Stimulated activated CD4-positive, alpha-beta T cell treated with anti-CD3 and anti-CD28 coated beads, TNF-alpha, amount 100 ng/mL, for 48 hours (primary cell): Measurements from ENCODE around the gene AHR.

Experiments
- DNase-seq, 3 donors: peaks; one replicate each; pipeline ENCODE4 v3.0.0-alpha.2; 2020; ENCODE audit warnings: low read depth in 3 of 3

Gene AHR

DNA sequence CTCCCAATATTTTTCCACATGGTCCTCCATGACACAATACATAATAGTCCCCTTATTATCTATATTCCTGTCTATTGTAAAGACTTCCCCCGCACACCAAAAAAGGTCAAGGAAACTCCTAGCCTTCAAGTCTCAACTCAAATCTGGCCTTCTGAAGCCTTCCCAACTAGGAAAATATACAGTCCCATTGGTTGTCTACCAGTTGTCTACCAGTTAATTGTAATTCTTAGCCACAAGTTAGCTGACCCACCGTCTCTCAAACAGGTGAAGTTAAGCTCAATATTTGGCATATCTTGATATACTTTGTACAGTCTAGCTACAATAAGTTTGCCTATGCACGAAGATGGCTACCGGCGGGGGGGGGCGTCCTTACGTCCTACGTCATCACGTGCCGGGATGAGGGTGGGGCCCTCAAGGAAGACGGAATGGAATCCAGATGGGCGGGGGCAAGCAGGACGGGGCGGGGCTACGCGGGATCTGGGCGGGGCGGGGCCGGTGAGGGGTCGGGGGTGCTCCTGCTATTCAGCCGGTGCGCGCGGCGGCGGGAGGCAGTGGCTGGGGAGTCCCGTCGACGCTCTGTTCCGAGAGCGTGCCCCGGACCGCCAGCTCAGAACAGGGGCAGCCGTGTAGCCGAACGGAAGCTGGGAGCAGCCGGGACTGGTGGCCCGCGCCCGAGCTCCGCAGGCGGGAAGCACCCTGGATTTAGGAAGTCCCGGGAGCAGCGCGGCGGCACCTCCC, at the start of gene AHR:
TSS of gene AHR (plus strand) at position 551 of the 738 bp plus-strand sequence. CDS start 613 bp downstream, outside the sequence.
- peak; percentile 80 to 87 (median 83) for DNase-seq

- DNase-seq: no peak
Observed at GRCh38 chr7:17253885-17254284, 44.6 kb upstream of the AHR start.

- no peak for DNase-seq
Observed at GRCh38 chr7:17255926-17256325, 42.5 kb upstream of the AHR start.

- no peak for DNase-seq
Observed at GRCh38 chr7:17256375-17256774, 42.1 kb upstream of the AHR start.

DNA sequence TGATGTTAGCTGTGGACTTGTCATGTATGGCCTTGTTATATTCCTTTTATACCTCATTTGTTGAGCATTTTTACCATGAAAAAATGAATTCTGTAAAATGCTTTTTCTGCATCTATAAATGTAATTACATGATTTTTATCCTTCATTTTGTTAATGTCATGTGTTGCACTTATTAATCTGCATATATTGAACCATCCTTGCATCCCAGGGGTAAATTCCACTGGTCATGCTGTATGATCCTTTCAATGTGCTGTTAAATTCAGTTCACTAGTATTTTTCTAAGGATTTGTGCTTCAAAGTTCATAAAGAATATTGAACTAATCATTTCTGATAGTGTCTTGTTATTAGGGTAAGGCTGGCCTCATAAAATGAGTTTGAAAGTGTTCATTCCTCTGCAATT, 31.9 kb upstream of the AHR start:
- DNase-seq: no peak

GRCh38 chr7:17269341-17270221, 28.9 kb upstream of the AHR start:
- no peak for DNase-seq

- DNase-seq: peak in 2 of 3 donors; percentile 12
Observed at GRCh38 chr7:17274551-17275245, 23.8 kb upstream of the AHR start.

DNA sequence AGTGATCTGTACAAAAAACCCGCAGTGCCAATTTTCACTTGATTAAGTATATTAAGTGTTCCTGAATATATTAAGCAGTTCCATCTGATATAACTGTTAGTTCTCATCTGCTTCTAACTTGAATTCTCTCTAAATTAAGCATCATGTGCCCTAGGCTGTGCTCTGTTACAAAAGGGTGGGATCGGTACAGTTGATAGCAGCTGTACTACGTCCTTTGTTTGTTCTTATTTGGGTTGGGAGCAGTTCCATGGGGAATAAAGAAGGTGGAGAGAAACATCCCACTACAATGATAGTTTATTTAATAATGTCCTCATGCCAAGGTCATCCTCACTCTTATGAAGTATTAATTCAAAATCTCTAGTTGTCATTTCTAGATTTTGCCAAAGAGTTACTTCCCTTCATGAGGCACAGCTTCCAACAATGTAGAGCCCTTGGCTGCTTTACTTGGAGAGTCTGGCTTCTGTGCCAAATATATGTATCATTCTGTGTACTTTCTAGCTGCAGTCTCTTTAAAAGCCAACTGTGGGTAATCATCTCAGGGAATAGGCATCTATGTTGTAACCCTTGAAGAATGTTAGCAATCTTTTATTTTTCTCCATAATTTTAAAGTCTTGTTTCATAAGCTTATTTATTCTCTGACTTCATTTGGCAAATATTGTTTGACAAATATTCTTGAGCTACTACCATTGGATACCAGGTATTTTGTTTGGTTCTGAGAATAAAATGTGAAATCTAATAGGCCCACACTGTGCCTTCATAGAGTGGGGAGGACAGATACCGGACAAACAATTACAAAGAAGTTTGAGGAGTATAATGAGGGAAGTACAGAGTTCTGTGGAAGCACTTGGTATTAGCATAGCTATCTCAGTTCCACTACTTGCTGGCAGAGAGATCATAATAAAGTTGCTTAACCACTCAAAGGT, 22.4 kb upstream of the AHR start:
- no peak for DNase-seq

GRCh38 chr7:17279061-17279460, 19.4 kb upstream of the AHR start:
- no peak for DNase-seq

DNA sequence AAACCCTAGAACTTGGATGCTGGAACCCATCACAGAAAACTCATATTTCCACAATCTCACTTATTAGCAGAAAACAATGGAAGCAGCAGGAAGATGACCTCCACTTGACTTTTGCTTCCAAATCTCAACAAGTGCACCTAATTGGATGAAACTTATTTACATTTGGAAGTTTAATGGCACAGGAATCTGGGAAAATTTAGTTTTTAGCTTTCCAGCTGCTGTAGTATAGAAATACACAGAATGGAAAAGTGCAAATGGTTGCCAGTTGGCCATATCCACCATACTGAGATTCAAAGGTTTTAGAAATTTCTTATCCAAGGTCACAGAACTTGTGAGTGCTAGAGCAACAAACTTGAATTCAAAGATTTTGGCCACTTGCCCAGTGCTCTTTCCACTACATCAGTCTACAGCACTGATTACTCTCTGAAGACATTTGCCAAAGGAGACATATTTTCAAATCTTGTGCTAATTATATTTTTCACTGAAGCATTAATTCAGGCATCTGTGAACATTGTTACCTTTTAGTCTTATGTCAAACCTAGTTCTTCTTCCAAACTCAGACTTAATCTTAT, 9.3 kb upstream of the AHR start:
- DNase-seq: no peak

DNA sequence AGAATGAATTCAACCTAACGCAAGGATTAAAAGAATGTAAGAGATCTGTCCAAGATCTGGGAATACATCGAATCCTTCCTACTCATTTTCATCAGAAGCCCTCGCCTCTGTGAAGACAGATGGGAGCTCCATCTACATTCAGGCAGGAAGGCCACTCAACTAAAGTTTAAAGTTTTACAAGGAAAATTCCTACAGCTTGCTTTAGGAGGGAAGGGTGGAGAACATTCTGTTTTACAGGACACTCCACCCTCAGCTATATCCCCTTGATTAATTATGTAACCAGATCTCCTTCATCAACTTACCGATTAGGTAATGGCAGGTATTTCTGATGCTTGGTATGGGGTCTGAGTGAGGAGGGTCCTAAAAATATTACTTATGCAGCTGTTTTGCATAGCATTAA, 5.6 kb upstream of the AHR start:
- no peak for DNase-seq

- DNase-seq: no peak
Observed at GRCh38 chr7:17293481-17293880, 5.0 kb upstream of the AHR start.

DNA sequence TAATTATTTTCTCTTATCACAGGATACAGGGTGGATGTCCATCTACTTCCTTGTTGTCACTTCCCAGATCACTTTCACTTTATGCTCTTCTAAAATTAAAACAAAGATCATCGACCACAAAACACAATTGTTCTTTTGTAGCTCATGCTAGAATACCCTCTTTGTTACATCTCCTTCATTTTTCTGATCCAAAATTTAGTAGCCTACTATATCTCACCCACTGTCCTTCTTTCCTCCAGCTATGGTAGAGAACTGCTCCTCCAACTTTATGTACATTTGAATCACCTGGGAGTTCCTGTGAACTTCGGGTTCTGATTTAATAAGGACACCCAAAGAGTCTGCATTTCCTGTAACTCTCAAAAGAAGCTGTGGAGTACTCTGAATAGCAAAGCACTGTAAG, 1.2 kb upstream of the AHR start:
- no peak for DNase-seq

- DNase-seq: peak; percentile 18 to 50 (median 26)
Observed at GRCh38 chr7:17298840-17299482, 509 bp downstream of the AHR start.

GRCh38 chr7:17299483-17299991, 1.1 kb downstream of the AHR start:
- DNase-seq: no peak

DNA sequence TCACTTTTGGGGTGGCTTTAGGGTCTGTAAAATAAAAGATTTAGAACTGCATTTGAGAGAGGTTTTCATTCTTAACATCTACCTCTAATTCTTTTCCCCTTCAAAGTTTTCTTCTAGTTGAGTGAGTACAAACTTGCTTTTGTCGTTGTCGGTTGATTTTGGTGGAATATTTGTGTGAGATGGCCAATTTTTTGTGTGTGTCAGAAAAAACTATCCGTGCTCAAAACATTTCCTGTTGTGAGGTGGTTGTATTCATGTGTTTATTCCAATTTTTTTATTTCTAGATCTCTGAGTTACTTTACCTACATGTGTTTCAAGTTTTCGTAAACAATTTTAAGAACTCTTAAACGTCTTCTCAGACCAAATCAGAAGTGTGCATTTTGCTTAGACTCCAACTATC, 1.6 kb downstream of the AHR start:
- DNase-seq: no peak

GRCh38 chr7:17300437-17300836, 2.0 kb downstream of the AHR start:
- DNase-seq: no peak

DNA sequence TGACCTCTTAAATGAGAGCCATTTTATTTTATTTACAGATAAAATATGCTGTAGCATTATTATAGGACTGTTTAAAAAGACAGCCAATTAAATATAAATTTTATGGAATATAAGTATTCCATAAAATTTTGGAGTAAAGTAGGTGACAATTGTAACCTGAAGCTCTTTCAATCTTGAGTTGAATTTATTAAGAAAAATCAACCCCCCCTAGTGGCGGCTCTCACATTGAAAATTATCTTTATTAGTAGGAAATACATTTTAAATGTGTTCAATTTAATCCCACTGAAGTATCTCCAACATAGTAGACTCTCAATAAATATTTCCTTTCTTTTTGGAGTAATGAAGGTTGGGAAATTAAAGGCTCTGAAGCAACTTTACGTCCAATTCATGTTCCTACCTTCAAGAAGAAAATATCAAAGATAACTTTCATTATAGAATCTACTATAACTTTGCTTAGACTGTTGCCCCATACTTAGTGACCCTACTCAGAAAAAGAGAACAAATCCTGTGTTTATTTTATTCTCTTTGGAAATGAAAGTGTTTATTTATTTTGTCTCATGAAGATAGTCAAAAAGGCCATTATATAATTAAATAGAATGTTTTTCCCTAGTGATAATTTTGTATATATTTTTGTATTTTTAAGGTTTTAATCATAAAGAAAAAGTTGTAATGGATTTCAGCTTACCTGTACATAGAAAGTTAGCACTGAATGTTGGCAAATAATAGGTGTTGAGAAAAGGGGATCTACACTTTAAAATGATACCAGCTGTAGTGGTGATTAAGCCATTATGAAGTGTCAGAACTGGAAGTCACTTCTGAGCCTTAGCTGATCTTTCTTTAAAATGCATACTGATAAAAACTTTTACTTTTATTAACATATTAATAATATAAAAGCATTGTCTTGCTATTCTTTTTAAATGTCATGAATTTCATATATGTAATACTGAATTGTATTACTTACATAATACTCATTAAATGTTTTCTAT, 3.3 kb downstream of the AHR start:
- DNase-seq: peak in 1 of 3 donors; percentile 52

- DNase-seq: no peak
Observed at GRCh38 chr7:17302575-17303142, 4.2 kb downstream of the AHR start.
